GM12878 (cell line): Measurements from ENCODE around the gene SOX12. TPM values are rescaled to one million over a fixed set of nuclear protein-coding genes. Genes with fewer than 3 reads are reported as not detected.

ENCODE experiments used
- BRCA1 ChIP-seq: IDR thresholded peaks from 2 replicates; pipeline ENCODE4 v1.6.1; 2011; ENCODE audit warnings: low read depth, low read length, improper control_type of control experiment
- CEBPB ChIP-seq, 2 experiments: fragments of 150-350 bp in 1 of 2; IDR thresholded peaks; 2 replicates each; pipeline ENCODE4 v1.6.1; 2012 to 2014; ENCODE audit warnings: low read depth in 2 of 2, low read length in 2 of 2, borderline replicate concordance in 1 of 2, inconsistent platforms in 1 of 2
- CEBPZ ChIP-seq: fragments of 150-350 bp; IDR thresholded peaks from 2 replicates; pipeline ENCODE4 v1.6.1; 2016; ENCODE audit warnings: low read depth, low read length
- CREM ChIP-seq: IDR thresholded peaks from 2 replicates; pipeline ENCODE4 v1.6.1; 2014; ENCODE audit warnings: antibody characterized with exemption, low read depth
- CTCF ChIP-seq, 3 experiments: IDR thresholded peaks in 2 of 3; conservative IDR thresholded peaks in 1 of 3; 2 replicates each; pipeline ENCODE4 v1.5.1; 2011; ENCODE audit warnings: low read depth in 3 of 3, low read length in 3 of 3, mild to moderate bottlenecking in 3 of 3, control low read depth in 2 of 3, moderate library complexity in 2 of 3, inconsistent platforms in 1 of 3, mixed read lengths in 1 of 3; ENCODE audit not compliant: control insufficient read depth in 2 of 3, insufficient read depth in 1 of 3; ENCODE audit errors: extremely low read depth in 1 of 3
- MTA3 ChIP-seq: IDR thresholded peaks from 2 replicates; pipeline ENCODE4 v1.6.1; 2012; ENCODE audit warnings: low read length, inconsistent platforms, borderline replicate concordance
- ZBTB4 ChIP-seq: fragments of 450-650 bp; formaldehyde crosslinking; IDR thresholded peaks from 2 replicates; pipeline ENCODE4 v1.4.0; 2022; ENCODE audit warnings: mild to moderate bottlenecking, moderate library complexity
- ZNF274 ChIP-seq: IDR thresholded peaks from one replicate; pipeline ENCODE4 v1.8.0; 2011; ENCODE audit not compliant: insufficient read length, insufficient read depth
- polyA plus RNA-seq, 11 experiments: library from polyadenylated mRNA; depleted of rRNA in 4 of 11; unstranded in 6 of 11; stranded (reverse) in 5 of 11; fragments of >200 nt; fragmentation: Nextera tagmentation in 4 of 11; fragmentation: Illumina TruSeq in 1 of 11; extraction: Ambion mirVana in 4 of 11; extraction: Trizol in 1 of 11; gene quantifications; 1 replicate in 1 of 11; 2 replicates in 10 of 11; pipeline versions ENCODE4 v1.2.1 to v1.2.3, GENCODE V29; 2011 to 2016; ENCODE audit warnings: inconsistent platforms in 2 of 11, missing spikeins in 2 of 11, low read depth in 1 of 11
- total RNA-seq, 4 experiments: library from RNA; depleted of rRNA in 3 of 4; stranded (reverse); fragments of >200 nt in 3 of 4; fragmentation: Illumina TruSeq in 1 of 4; extraction: Trizol in 1 of 4; gene quantifications; 2 replicates each; pipeline versions ENCODE4 v1.2.1 to v1.2.3, GENCODE V29; 2013 to 2021
- TF ChIP-seq, protein P1 (sequence below): fragments of 450-650 bp; formaldehyde crosslinking; IDR thresholded peaks from 2 replicates; pipeline ENCODE4 v1.5.0; 2022; ENCODE audit warnings: mild to moderate bottlenecking, missing genetic modification characterization
- TF ChIP-seq, protein P2 (sequence below): IDR thresholded peaks from 2 replicates; pipeline ENCODE4 v1.6.1; 2011; ENCODE audit warnings: low read depth, mild to moderate bottlenecking, low read length, moderate library complexity, borderline replicate concordance; ENCODE audit errors: extremely low read depth

Gene SOX12
- total and polyA plus RNA-seq, 10 of the 15 experiments (the other 5 are each of a cell fraction or from before 2014, with no cell fraction given), result 0.50 to 17.9 (median 1.4) TPM

- TF ChIP-seq, protein P1, sequence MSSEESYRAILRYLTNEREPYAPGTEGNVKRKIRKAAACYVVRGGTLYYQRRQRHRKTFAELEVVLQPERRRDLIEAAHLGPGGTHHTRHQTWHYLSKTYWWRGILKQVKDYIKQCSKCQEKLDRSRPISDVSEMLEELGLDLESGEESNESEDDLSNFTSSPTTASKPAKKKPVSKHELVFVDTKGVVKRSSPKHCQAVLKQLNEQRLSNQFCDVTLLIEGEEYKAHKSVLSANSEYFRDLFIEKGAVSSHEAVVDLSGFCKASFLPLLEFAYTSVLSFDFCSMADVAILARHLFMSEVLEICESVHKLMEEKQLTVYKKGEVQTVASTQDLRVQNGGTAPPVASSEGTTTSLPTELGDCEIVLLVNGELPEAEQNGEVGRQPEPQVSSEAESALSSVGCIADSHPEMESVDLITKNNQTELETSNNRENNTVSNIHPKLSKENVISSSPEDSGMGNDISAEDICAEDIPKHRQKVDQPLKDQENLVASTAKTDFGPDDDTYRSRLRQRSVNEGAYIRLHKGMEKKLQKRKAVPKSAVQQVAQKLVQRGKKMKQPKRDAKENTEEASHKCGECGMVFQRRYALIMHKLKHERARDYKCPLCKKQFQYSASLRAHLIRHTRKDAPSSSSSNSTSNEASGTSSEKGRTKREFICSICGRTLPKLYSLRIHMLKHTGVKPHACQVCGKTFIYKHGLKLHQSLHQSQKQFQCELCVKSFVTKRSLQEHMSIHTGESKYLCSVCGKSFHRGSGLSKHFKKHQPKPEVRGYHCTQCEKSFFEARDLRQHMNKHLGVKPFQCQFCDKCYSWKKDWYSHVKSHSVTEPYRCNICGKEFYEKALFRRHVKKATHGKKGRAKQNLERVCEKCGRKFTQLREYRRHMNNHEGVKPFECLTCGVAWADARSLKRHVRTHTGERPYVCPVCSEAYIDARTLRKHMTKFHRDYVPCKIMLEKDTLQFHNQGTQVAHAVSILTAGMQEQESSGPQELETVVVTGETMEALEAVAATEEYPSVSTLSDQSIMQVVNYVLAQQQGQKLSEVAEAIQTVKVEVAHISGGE (CRISPR knock-in tag), result no peak
- TF ChIP-seq BRCA1 (no peak), MTA3 (no peak), CEBPB (IDR thresholded peaks at IDR 0.05; ENCODE audit: borderline replicate concordance in 1 of 2, low read depth in 2 of 2, low read length in 2 of 2) (no peak), CEBPZ (no peak), CTCF (IDR thresholded peaks at IDR 0.05 in 2 of 3, conservative IDR thresholded peaks at IDR 0.05 in 1 of 3; ENCODE audit: control insufficient read depth in 2 of 3, extremely low read depth in 1 of 3, insufficient read depth in 1 of 3, low read depth in 3 of 3, low read length in 3 of 3) (peak; percentile 21 to 23 (median 23); a peak in 2 of 6 replicates), ZBTB4 (no peak), CREM (peak; percentile 59; the same call in 1 of the 2 replicates), ZNF274 (no peak)
- TF ChIP-seq, protein P2, sequence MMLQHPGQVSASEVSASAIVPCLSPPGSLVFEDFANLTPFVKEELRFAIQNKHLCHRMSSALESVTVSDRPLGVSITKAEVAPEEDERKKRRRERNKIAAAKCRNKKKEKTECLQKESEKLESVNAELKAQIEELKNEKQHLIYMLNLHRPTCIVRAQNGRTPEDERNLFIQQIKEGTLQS, result no peak
These were observed 28.0 kb upstream of the SOX12 start, which contains the start of gene ZCCHC3 (continued) for GRCh38 chr20:297098-297924.
